Measurements from ENCODE around the gene KCNJ14. TPM values are rescaled to one million over a fixed set of nuclear protein-coding genes. Genes with fewer than 3 reads are reported as not detected.
A peak's percentile ranks its signal among the peaks of the same experiment; 100 is the strongest.

Gene KCNJ14
- total and polyA plus RNA-seq, 2 of the 4 experiments (the other 2 are of a cell fraction) = 0.18 to 0.39 TPM

- CTCF ChIA-PET = interaction anchor here (1.5 kb wide), 1 partner anchor 106 kb away, joined by 3 read pairs; the partner anchor contains the start of gene KDELR1
- peaks cover 4% of the 10 kb centered on the region for H3K9me1 ChIP-seq (ENCODE audit: insufficient read depth, low read length)
- no peak overlapping the region for H2BK20ac ChIP-seq (ENCODE audit: low read depth, low read length)
- no peak overlapping the region for H2AFZ ChIP-seq (replicated peaks; ENCODE audit: low read length, poor library complexity)
- H2AK9ac ChIP-seq (replicated peaks; ENCODE audit: low read depth, low read length, poor library complexity) = peak overlapping the region; percentile 16
- no peaks in the 10 kb centered on the region for H3K36me3 ChIP-seq (ENCODE audit: control insufficient read depth, insufficient read depth, low read length)
- H3K56ac ChIP-seq (ENCODE audit: extremely low read depth, insufficient read depth, low read length) = no peak overlapping the region
- TF ChIP-seq NFE2L2 (IDR thresholded peaks at IDR 0.05; ENCODE audit: low read depth, low read length) (no peak), FOS (IDR thresholded peaks at IDR 0.05; ENCODE audit: low read depth, low read length) (no peak)
- 37% methylated on average over 14 of the region's 45 CpGs; no CpG with 5 or more reads in 1 of the 2 experiments for WGBS, 2 experiments (ENCODE audit: extremely low coverage in 2 of 2, insufficient read length in 1 of 2)
- peaks cover 39% of the 10 kb centered on the region for H3K27me3 ChIP-seq (ENCODE audit: control insufficient read depth, insufficient read depth, low read length)
- H2BK120ac ChIP-seq (ENCODE audit: low read depth, low read length) = no peak overlapping the region
- dilution Hi-C loops (cut with HindIII; ENCODE audit: low sequenced_read_pairs, unreplicated experiment) (no loop called here), in situ Hi-C loops (cut with MboI; ENCODE audit: low sequenced_read_pairs) (no loop called here), intact Hi-C loops (cut with micrococcal nuclease) (no loop called here)
- ATAC-seq (ENCODE audit: low read depth) (no peak), DNase-seq (no peak)
- no peak overlapping the region for H3K9ac ChIP-seq (ENCODE audit: low read depth, low read length)
- no peak overlapping the region for H4K91ac ChIP-seq (ENCODE audit: insufficient read depth, low read depth, low read length)
- no peak overlapping the region for H2AK5ac ChIP-seq (ENCODE audit: low read depth, low read length)
- no peak overlapping the region for H4K5ac ChIP-seq (ENCODE audit: low read depth, low read length)
- peaks cover 3% of the 10 kb centered on the region; the same call in 1 of the 2 replicates for H3K4me1 ChIP-seq (ENCODE audit: control insufficient read depth, insufficient read depth, low read length)
- no peak overlapping the region for H3K18ac ChIP-seq (ENCODE audit: low read depth, low read length)
- H3K4me3 ChIP-seq (ENCODE audit: insufficient read depth, low read depth, low read length) = no peak overlapping the region
- no peak overlapping the region for H2BK5ac ChIP-seq (ENCODE audit: low read depth, low read length, poor library complexity, severe bottlenecking)
- H3K23ac ChIP-seq (ENCODE audit: low read depth, low read length) = no peak overlapping the region
- H3K79me1 ChIP-seq (ENCODE audit: low read depth in 1 of 2, low read length in 2 of 2) = peaks cover 0 to 9% of the 10 kb centered on the region in 2 experiments; a peak in 1 of 4 replicates
- H3K4ac ChIP-seq (ENCODE audit: low read depth, low read length) = no peak overlapping the region
- no peak overlapping the region for H2BK15ac ChIP-seq (ENCODE audit: low read depth, low read length)
- H4K20me1 ChIP-seq (ENCODE audit: insufficient read depth, low read length) = no peaks in the 10 kb centered on the region; the same call in 1 of the 2 replicates
- H3K27ac ChIP-seq (ENCODE audit: insufficient read depth, low read length) = no peak overlapping the region
- H4K8ac ChIP-seq (ENCODE audit: low read depth in 2 of 2, low read length in 2 of 2) = no peak overlapping the region
- POLR2A ChIA-PET (ENCODE audit: unreplicated experiment) = no interaction called here
- BruUV-seq (replicated peaks) = no TSS peak
- H3K9me3 ChIP-seq (ENCODE audit: control insufficient read depth, insufficient read depth, low read length) = no peaks in the 10 kb centered on the region
- H3K14ac ChIP-seq (replicated peaks; ENCODE audit: low read depth, low read length) = no peak overlapping the region
- no peak overlapping the region for H3K4me2 ChIP-seq (ENCODE audit: low read depth, low read length)
These were observed 41.8 kb downstream of the KCNJ14 start for GRCh38 chr19:48496959-48497727.

Data from IMR-90 (cell line).